GM19455 (cell line): ENCODE measurements around the gene SLN.
"Not testable (repeated sequence)": the region's sequence is repeated elsewhere in the genome, so short reads cannot be mapped to it uniquely, and the experiment has no call there.

Experiments
- ATAC-seq: cut with Tn5 transposase; IDR thresholded peaks from one replicate; pipeline ENCODE4 v1.9.1; 2021; ENCODE audit not compliant: unreplicated experiment

The SLN gene

GRCh38 chr11:107711861-107712755, at the start of gene SLN:
Gene SLN (minus strand): TSS chr11:107712056.
- no peak for ATAC-seq

- not testable (repeated sequence) for ATAC-seq
These were observed 47.0 kb upstream of the SLN start for GRCh38 chr11:107758719-107759355.

GRCh38 chr11:107757661-107758060, 45.8 kb upstream of the SLN start:
- no peak for ATAC-seq

GRCh38 chr11:107756553-107756952, 44.7 kb upstream of the SLN start:
- ATAC-seq = no peak

GRCh38 chr11:107752949-107753822, 41.3 kb upstream of the SLN start:
- no peak for ATAC-seq

- ATAC-seq = no peak
These were observed 40.7 kb upstream of the SLN start for GRCh38 chr11:107752508-107752907.

- ATAC-seq = no peak
These were observed 39.2 kb upstream of the SLN start for GRCh38 chr11:107751082-107751481.

GRCh38 chr11:107750313-107750712, 38.5 kb upstream of the SLN start:
- no peak for ATAC-seq

GRCh38 chr11:107747622-107748021, 35.8 kb upstream of the SLN start:
- no peak for ATAC-seq

GRCh38 chr11:107744736-107745135, 32.9 kb upstream of the SLN start:
- no peak for ATAC-seq

- ATAC-seq = no peak
These were observed 31.3 kb upstream of the SLN start for GRCh38 chr11:107743191-107743590.

- peak; percentile 83 for ATAC-seq
These were observed 29.4 kb upstream of the SLN start for GRCh38 chr11:107741044-107741823.

GRCh38 chr11:107740271-107740670, 28.4 kb upstream of the SLN start:
- ATAC-seq = no peak

- no peak for ATAC-seq
These were observed 24.7 kb upstream of the SLN start for GRCh38 chr11:107736546-107736945.

- ATAC-seq = peak; percentile 57
These were observed 21.7 kb upstream of the SLN start for GRCh38 chr11:107733518-107733917.

GRCh38 chr11:107732689-107733051, 20.8 kb upstream of the SLN start:
- ATAC-seq = peak; percentile 17

- peak; percentile 70 for ATAC-seq
These were observed 20.3 kb upstream of the SLN start for GRCh38 chr11:107731941-107732688.

- ATAC-seq = no peak
These were observed 10.8 kb upstream of the SLN start for GRCh38 chr11:107722662-107723061.

GRCh38 chr11:107721207-107721606, 9.4 kb upstream of the SLN start:
- no peak for ATAC-seq

- no peak for ATAC-seq
These were observed 8.5 kb upstream of the SLN start for GRCh38 chr11:107720303-107720774.
